ENCODE measurements around the gene PHYH.

DNA sequence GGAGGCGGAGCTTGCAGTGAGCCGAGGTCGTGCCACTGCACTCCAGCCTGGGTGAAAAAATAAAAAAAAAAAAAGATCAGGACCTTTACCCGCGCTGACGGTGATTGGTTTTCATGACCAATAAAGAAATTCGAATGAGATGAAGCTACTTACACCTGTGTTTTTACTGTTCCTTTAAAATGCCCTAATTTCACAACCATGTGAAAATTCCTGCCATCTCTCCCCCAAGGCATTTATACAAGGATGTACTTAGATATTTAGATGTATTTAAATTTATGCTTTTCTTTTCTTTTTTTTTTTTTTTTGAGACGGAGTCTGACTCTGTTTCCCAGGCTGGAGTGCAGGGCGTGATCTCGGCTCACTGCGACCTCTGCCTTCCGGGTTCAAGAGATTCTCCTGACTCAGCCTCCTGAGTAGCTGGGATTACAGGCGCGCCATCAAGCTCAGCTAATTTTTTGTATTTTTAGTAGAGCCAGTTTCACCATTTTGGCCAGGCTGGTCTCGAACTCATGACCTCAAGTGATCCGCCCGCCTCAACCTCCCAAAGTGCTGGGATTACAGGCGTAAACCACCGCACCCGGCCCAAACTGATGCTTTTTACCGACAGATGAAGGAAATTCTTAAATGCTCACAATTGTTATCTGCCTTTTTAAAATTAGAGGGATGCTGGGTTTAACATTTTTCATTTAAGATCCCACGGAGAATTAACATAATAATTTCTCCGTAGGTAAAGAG, 3.1 kb upstream of the PHYH start:
- TF ChIP-seq, protein P1, sequence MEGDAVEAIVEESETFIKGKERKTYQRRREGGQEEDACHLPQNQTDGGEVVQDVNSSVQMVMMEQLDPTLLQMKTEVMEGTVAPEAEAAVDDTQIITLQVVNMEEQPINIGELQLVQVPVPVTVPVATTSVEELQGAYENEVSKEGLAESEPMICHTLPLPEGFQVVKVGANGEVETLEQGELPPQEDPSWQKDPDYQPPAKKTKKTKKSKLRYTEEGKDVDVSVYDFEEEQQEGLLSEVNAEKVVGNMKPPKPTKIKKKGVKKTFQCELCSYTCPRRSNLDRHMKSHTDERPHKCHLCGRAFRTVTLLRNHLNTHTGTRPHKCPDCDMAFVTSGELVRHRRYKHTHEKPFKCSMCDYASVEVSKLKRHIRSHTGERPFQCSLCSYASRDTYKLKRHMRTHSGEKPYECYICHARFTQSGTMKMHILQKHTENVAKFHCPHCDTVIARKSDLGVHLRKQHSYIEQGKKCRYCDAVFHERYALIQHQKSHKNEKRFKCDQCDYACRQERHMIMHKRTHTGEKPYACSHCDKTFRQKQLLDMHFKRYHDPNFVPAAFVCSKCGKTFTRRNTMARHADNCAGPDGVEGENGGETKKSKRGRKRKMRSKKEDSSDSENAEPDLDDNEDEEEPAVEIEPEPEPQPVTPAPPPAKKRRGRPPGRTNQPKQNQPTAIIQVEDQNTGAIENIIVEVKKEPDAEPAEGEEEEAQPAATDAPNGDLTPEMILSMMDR (IDR thresholded peaks at IDR 0.05; ENCODE audit: insufficient read depth, low read depth, low read length): no peak
- TF ChIP-seq EZH2 (IDR thresholded peaks at IDR 0.05; ENCODE audit: insufficient read depth, low read length): no peak

Data from astrocyte (in vitro differentiated cells and primary cell).